NCI-H2227 (cell line): ENCODE data around the gene MITF.
"Not testable (repeated sequence)": the region's sequence is repeated elsewhere in the genome, so short reads cannot be mapped to it uniquely, and the experiment has no call there.

Experiments
- DNase-seq: peaks from one replicate; lab custom pipeline; 2025; ENCODE audit not compliant: unreplicated experiment; lab: John Stamatoyannopoulos, UW

Gene MITF

GRCh38 chr3:69785769-69786320 is 46.6 kb downstream of the MITF start:
- no peak for DNase-seq

GRCh38 chr3:69786854-69787253 is 47.6 kb downstream of the MITF start:
- no peak for DNase-seq

- no peak for DNase-seq
These were observed 48.3 kb downstream of the MITF start for GRCh38 chr3:69787436-69788168.

GRCh38 chr3:69791106-69791505 is 51.8 kb downstream of the MITF start:
- DNase-seq = no peak

GRCh38 chr3:69791919-69792399 is 52.7 kb downstream of the MITF start:
- no peak for DNase-seq

GRCh38 chr3:69796126-69796525 is 56.9 kb downstream of the MITF start:
- not testable (repeated sequence) for DNase-seq

- DNase-seq = no peak
These were observed 64.5 kb downstream of the MITF start for GRCh38 chr3:69803681-69804270.

GRCh38 chr3:69805491-69805890 is 66.2 kb downstream of the MITF start:
- DNase-seq = no peak

- DNase-seq = no peak
These were observed 67.6 kb downstream of the MITF start for GRCh38 chr3:69806735-69807438.

- no peak for DNase-seq
These were observed 68.4 kb downstream of the MITF start for GRCh38 chr3:69807674-69808073.

- DNase-seq = no peak
These were observed 70.0 kb downstream of the MITF start for GRCh38 chr3:69809076-69809835.

GRCh38 chr3:69811452-69812401 is 72.5 kb downstream of the MITF start:
- no peak for DNase-seq

GRCh38 chr3:69815970-69816369 is 76.7 kb downstream of the MITF start:
- DNase-seq = no peak

- no peak for DNase-seq
These were observed 78.7 kb downstream of the MITF start for GRCh38 chr3:69817988-69818387.

GRCh38 chr3:69819282-69819681 is 80.0 kb downstream of the MITF start:
- no peak for DNase-seq

GRCh38 chr3:69821133-69821532 is 81.9 kb downstream of the MITF start:
- no peak for DNase-seq

GRCh38 chr3:69823743-69824142 is 84.5 kb downstream of the MITF start:
- DNase-seq = no peak

- DNase-seq = no peak
These were observed 86.2 kb downstream of the MITF start for GRCh38 chr3:69825446-69825845.

- DNase-seq = no peak
These were observed 87.9 kb downstream of the MITF start for GRCh38 chr3:69827127-69827526.

GRCh38 chr3:69828817-69829216 is 89.6 kb downstream of the MITF start:
- DNase-seq = no peak
